ENCODE measurements around the gene GARIN1A. TPM values are rescaled to one million over a fixed set of nuclear protein-coding genes. Genes with fewer than 3 reads are reported as not detected.

Gene GARIN1A
- total and polyA plus RNA-seq, 2 of the 4 experiments (the other 2 are of a cell fraction): 0.18 to 1.4 TPM

DNA sequence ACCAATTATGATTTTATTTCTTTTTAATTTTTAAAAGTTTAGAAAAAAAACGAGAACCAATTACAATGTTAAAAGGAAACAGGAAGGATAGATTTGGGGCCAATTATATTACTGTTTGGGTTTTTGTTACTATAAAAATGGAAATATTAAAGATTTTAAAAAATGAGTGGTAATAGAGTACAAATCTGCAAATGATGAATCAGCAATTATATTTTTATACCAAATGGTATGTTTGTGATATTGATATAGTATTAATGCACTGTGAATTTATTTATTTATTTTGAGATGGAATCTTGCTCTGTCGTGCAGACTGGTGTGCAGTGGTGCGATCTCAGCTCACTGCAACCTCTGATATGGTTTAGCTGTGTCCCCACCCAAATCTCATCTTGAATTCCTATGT is 11.5 kb upstream of the GARIN1A start:
- Histone ChIP-seq H2BK20ac (ENCODE audit: low read depth, low read length) (no peak overlapping the region), H2AFZ (replicated peaks; ENCODE audit: low read length, poor library complexity) (no peak overlapping the region), H4K91ac (ENCODE audit: insufficient read depth, low read depth, low read length) (no peak overlapping the region), H3K9me3 (ENCODE audit: control insufficient read depth, insufficient read depth, low read length) (peaks cover 5% of the 10 kb centered on the region), H2BK120ac (ENCODE audit: low read depth, low read length) (no peak overlapping the region), H3K56ac (ENCODE audit: extremely low read depth, insufficient read depth, low read length) (no peak overlapping the region), H3K4me3 (ENCODE audit: insufficient read depth, low read depth, low read length) (no peak overlapping the region), H2BK5ac (ENCODE audit: low read depth, low read length, poor library complexity, severe bottlenecking) (no peak overlapping the region), H3K9me1 (ENCODE audit: insufficient read depth, low read length) (no peaks in the 10 kb centered on the region), H3K18ac (ENCODE audit: low read depth, low read length) (no peak overlapping the region), H3K27ac (ENCODE audit: insufficient read depth, low read length) (no peak overlapping the region), H4K8ac (ENCODE audit: low read depth in 2 of 2, low read length in 2 of 2) (no peak overlapping the region), H2AK9ac (replicated peaks; ENCODE audit: low read depth, low read length, poor library complexity) (no peak overlapping the region), H3K23ac (ENCODE audit: low read depth, low read length) (no peak overlapping the region), H4K20me1 (ENCODE audit: insufficient read depth, low read length) (no peaks in the 10 kb centered on the region), H3K9ac (ENCODE audit: low read depth, low read length) (no peak overlapping the region), H2AK5ac (ENCODE audit: low read depth, low read length) (no peak overlapping the region), H3K27me3 (ENCODE audit: control insufficient read depth, insufficient read depth, low read length) (no peaks in the 10 kb centered on the region), H3K79me1 (ENCODE audit: low read depth in 1 of 2, low read length in 2 of 2) (peaks cover 0 to 6% of the 10 kb centered on the region in 2 experiments; a peak in 1 of 4 replicates), H3K4me2 (ENCODE audit: low read depth, low read length) (no peak overlapping the region), H4K5ac (ENCODE audit: low read depth, low read length) (no peak overlapping the region), H3K4ac (ENCODE audit: low read depth, low read length) (no peak overlapping the region), H2BK15ac (ENCODE audit: low read depth, low read length) (no peak overlapping the region), H3K36me3 (ENCODE audit: control insufficient read depth, insufficient read depth, low read length) (peaks cover 4% of the 10 kb centered on the region; the same call in 1 of the 2 replicates), H3K4me1 (ENCODE audit: control insufficient read depth, insufficient read depth, low read length) (no peaks in the 10 kb centered on the region), H3K14ac (replicated peaks; ENCODE audit: low read depth, low read length) (no peak overlapping the region)
- intact Hi-C loops (cut with micrococcal nuclease) (no loop called here), dilution Hi-C loops (cut with HindIII; ENCODE audit: low sequenced_read_pairs, unreplicated experiment) (no loop called here), in situ Hi-C loops (cut with MboI; ENCODE audit: low sequenced_read_pairs) (no loop called here)
- TF ChIP-seq RFX5 (IDR thresholded peaks at IDR 0.05; ENCODE audit: low read depth, low read length) (no peak), BHLHE40 (IDR thresholded peaks at IDR 0.05; ENCODE audit: low read depth, low read length) (no peak), MAZ (IDR thresholded peaks at IDR 0.05; ENCODE audit: borderline replicate concordance, low read depth, low read length) (no peak), FOS (IDR thresholded peaks at IDR 0.05; ENCODE audit: low read depth, low read length) (no peak), CHD1 (IDR thresholded peaks at IDR 0.05; ENCODE audit: low read depth, low read length) (no peak), MAFK (IDR thresholded peaks at IDR 0.05; ENCODE audit: low read depth, low read length) (peak; percentile 92), RAD21 (IDR thresholded peaks at IDR 0.05; ENCODE audit: low read length) (no peak)
- TF ChIP-seq, protein P1, sequence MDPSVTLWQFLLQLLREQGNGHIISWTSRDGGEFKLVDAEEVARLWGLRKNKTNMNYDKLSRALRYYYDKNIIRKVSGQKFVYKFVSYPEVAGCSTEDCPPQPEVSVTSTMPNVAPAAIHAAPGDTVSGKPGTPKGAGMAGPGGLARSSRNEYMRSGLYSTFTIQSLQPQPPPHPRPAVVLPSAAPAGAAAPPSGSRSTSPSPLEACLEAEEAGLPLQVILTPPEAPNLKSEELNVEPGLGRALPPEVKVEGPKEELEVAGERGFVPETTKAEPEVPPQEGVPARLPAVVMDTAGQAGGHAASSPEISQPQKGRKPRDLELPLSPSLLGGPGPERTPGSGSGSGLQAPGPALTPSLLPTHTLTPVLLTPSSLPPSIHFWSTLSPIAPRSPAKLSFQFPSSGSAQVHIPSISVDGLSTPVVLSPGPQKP (IDR thresholded peaks at IDR 0.05; ENCODE audit: borderline replicate concordance, low read depth, low read length): no peak
- TF ChIP-seq, protein P2, sequence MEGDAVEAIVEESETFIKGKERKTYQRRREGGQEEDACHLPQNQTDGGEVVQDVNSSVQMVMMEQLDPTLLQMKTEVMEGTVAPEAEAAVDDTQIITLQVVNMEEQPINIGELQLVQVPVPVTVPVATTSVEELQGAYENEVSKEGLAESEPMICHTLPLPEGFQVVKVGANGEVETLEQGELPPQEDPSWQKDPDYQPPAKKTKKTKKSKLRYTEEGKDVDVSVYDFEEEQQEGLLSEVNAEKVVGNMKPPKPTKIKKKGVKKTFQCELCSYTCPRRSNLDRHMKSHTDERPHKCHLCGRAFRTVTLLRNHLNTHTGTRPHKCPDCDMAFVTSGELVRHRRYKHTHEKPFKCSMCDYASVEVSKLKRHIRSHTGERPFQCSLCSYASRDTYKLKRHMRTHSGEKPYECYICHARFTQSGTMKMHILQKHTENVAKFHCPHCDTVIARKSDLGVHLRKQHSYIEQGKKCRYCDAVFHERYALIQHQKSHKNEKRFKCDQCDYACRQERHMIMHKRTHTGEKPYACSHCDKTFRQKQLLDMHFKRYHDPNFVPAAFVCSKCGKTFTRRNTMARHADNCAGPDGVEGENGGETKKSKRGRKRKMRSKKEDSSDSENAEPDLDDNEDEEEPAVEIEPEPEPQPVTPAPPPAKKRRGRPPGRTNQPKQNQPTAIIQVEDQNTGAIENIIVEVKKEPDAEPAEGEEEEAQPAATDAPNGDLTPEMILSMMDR (conservative IDR thresholded peaks at IDR 0.05; ENCODE audit: low read depth, low read length): no peak
- ATAC-seq (ENCODE audit: low read depth): no peak
- no CpG with 5 or more reads among the region's 3 CpGs for WGBS, 2 experiments (ENCODE audit: extremely low coverage in 2 of 2, insufficient read length in 1 of 2)
- ChIA-PET CTCF (no interaction called here), POLR2A (ENCODE audit: unreplicated experiment) (no interaction called here)
- no TSS peak for BruUV-seq (replicated peaks)
- no peak for DNase-seq

Measured in IMR-90 (cell line).